Measurements from ENCODE around the gene TMEM163.
"Not testable (repeated sequence)": the region's sequence is repeated elsewhere in the genome, so short reads cannot be mapped to it uniquely, and the experiment has no call there.

The TMEM163 gene

GRCh38 chr2:134628453-134628852, 90.3 kb downstream of the TMEM163 start:
- DNase-seq (ENCODE audit: low read depth): no peak
- TF ChIP-seq CTCF (IDR thresholded peaks at IDR 0.05; ENCODE audit: control insufficient read depth, extremely low read depth, insufficient read depth): no peak
- H3K4me3 ChIP-seq (ENCODE audit: low read depth, low read length): no peak overlapping the region

- TF ChIP-seq CTCF (IDR thresholded peaks at IDR 0.05; ENCODE audit: control insufficient read depth, extremely low read depth, insufficient read depth): no peak
- no peak overlapping the region for H3K4me3 ChIP-seq (ENCODE audit: low read depth, low read length)
- no peak for DNase-seq (ENCODE audit: low read depth)
These were observed 92.0 kb downstream of the TMEM163 start for GRCh38 chr2:134626781-134627180.

GRCh38 chr2:134625311-134625710, 93.5 kb downstream of the TMEM163 start:
- TF ChIP-seq CTCF (IDR thresholded peaks at IDR 0.05; ENCODE audit: control insufficient read depth, extremely low read depth, insufficient read depth): no peak
- H3K4me3 ChIP-seq (ENCODE audit: low read depth, low read length): no peak overlapping the region
- no peak for DNase-seq (ENCODE audit: low read depth)

- no peak for DNase-seq (ENCODE audit: low read depth)
- TF ChIP-seq CTCF (IDR thresholded peaks at IDR 0.05; ENCODE audit: control insufficient read depth, extremely low read depth, insufficient read depth): no peak
- no peak overlapping the region for H3K4me3 ChIP-seq (ENCODE audit: low read depth, low read length)
These were observed 95.0 kb downstream of the TMEM163 start for GRCh38 chr2:134623796-134624195.

- TF ChIP-seq CTCF (IDR thresholded peaks at IDR 0.05; ENCODE audit: control insufficient read depth, extremely low read depth, insufficient read depth): no peak
- DNase-seq (ENCODE audit: low read depth): no peak
- H3K4me3 ChIP-seq (ENCODE audit: low read depth, low read length): no peak overlapping the region
These were observed 95.8 kb downstream of the TMEM163 start for GRCh38 chr2:134623046-134623445.

- no peak overlapping the region for H3K4me3 ChIP-seq (ENCODE audit: low read depth, low read length)
- no peak for TF ChIP-seq CTCF (IDR thresholded peaks at IDR 0.05; ENCODE audit: control insufficient read depth, extremely low read depth, insufficient read depth)
- DNase-seq (ENCODE audit: low read depth): no peak
These were observed 96.7 kb downstream of the TMEM163 start for GRCh38 chr2:134621939-134622705.

GRCh38 chr2:134619250-134619649, 99.5 kb downstream of the TMEM163 start:
- no peak for TF ChIP-seq CTCF (IDR thresholded peaks at IDR 0.05; ENCODE audit: control insufficient read depth, extremely low read depth, insufficient read depth)
- DNase-seq (ENCODE audit: low read depth): no peak
- H3K4me3 ChIP-seq (ENCODE audit: low read depth, low read length): no peak overlapping the region

- not testable (repeated sequence) for DNase-seq (ENCODE audit: low read depth); H3K4me3 ChIP-seq (ENCODE audit: low read depth, low read length)
These were observed 103.3 kb downstream of the TMEM163 start for GRCh38 chr2:134615480-134615879.

All from LNCaP clone FGC (cell line).